ENCODE results near the gene ANKDD1B. TPM values are rescaled to one million over a fixed set of nuclear protein-coding genes. Genes with fewer than 3 reads are reported as not detected.

Gene ANKDD1B
- total and polyA plus RNA-seq, 2 of the 13 experiments (the other 11 are each of a cell fraction or from before 2014, with no cell fraction given), result 0.12 to 0.27 TPM

GRCh38 chr5:75716715-75717081 lies 105.4 kb downstream of the ANKDD1B start (continued):
- TF ChIP-seq KLF16 (CRISPR knock-in tag; IDR thresholded peaks at IDR 0.05) (0 out of 4 replicates have a peak, but pooled peaks of 1 of the 2 experiments have one; percentile 4), SNAPC2 (CRISPR knock-in tag; IDR thresholded peaks at IDR 0.05) (0 out of 2 replicates have a peak, but pooled peaks have one; percentile 19), ATF5 (CRISPR knock-in tag; IDR thresholded peaks at IDR 0.05; ENCODE audit: low read depth) (no peak), ZBTB4 (CRISPR knock-in tag; IDR thresholded peaks at IDR 0.05; ENCODE audit: borderline replicate concordance) (0 out of 2 replicates have a peak, but pooled peaks have one; percentile 55), ADNP (CRISPR knock-in tag; IDR thresholded peaks at IDR 0.05) (no peak), PITX1 (CRISPR knock-in tag; IDR thresholded peaks at IDR 0.05) (no peak), THRA (CRISPR knock-in tag; IDR thresholded peaks at IDR 0.05; ENCODE audit: borderline replicate concordance) (no peak)
